HepG2 (cell line): ENCODE data around the gene NLGN3.

Experiments
- CTCF ChIP-seq: sonication (generic); formaldehyde crosslinking; IDR thresholded peaks from 2 replicates; pipeline ENCODE4 v1.5.0; 2020; ENCODE audit warnings: mild to moderate bottlenecking, missing genetic modification reagents, moderate library complexity
- HCFC1 ChIP-seq: fragments of 150-350 bp; IDR thresholded peaks from 2 replicates; pipeline ENCODE4 v1.6.1; 2014; ENCODE audit warnings: low read depth, low read length
- HMG20A ChIP-seq: IDR thresholded peaks from 2 replicates; pipeline ENCODE4 v1.6.1; 2016; ENCODE audit warnings: borderline replicate concordance
- HNF1A ChIP-seq, 2 experiments: sonication (generic) in 1 of 2; formaldehyde crosslinking in 1 of 2; IDR thresholded peaks; 2 replicates each; pipeline versions ENCODE4 v1.4.0 to v1.6.1; 2016 to 2020; ENCODE audit warnings: borderline replicate concordance in 1 of 2, low read depth in 1 of 2, mild to moderate bottlenecking in 1 of 2, missing genetic modification reagents in 1 of 2
- HNF4G ChIP-seq, 2 experiments: sonication (generic) in 1 of 2; formaldehyde crosslinking in 1 of 2; IDR thresholded peaks; 2 replicates each; pipeline versions ENCODE4 v1.4.0 to v1.6.1; 2011 to 2020; ENCODE audit warnings: borderline replicate concordance in 2 of 2, low read depth in 2 of 2, mild to moderate bottlenecking in 2 of 2, low read length in 1 of 2, missing genetic modification reagents in 1 of 2, moderate library complexity in 1 of 2
- RERE ChIP-seq: IDR thresholded peaks from 2 replicates; pipeline ENCODE4 v1.6.1; 2016; ENCODE audit warnings: low read depth, missing genetic modification reagents, missing compliant biosample characterization
- RFX1 ChIP-seq: fragments of 450-650 bp; IDR thresholded peaks from 2 replicates; pipeline ENCODE4 v1.6.1; 2017
- RFX5 ChIP-seq: IDR thresholded peaks from 2 replicates; pipeline ENCODE4 v1.6.1; 2011; ENCODE audit warnings: low read depth, low read length, improper control_type of control experiment
- RNF2 ChIP-seq: fragments of 450-650 bp; conservative IDR thresholded peaks from 2 replicates; pipeline ENCODE4 v1.6.1; 2016; ENCODE audit warnings: low read depth
- SPEN ChIP-seq: sonication (generic); formaldehyde crosslinking; IDR thresholded peaks from 2 replicates; pipeline ENCODE4 v1.5.1; 2020; ENCODE audit warnings: low read depth, mild to moderate bottlenecking, missing genetic modification reagents
- ZBTB7A ChIP-seq: sonication (generic); formaldehyde crosslinking; IDR thresholded peaks from 2 replicates; pipeline ENCODE4 v1.8.0; 2022; ENCODE audit warnings: mild to moderate bottlenecking, missing genetic modification reagents
- ZNF776 ChIP-seq: sonication (generic); formaldehyde crosslinking; IDR thresholded peaks from 2 replicates; pipeline ENCODE4 v1.4.0; 2020; ENCODE audit warnings: mild to moderate bottlenecking, missing genetic modification reagents
- TF ChIP-seq, protein P1 (sequence below): sonication (generic); formaldehyde crosslinking; IDR thresholded peaks from 2 replicates; pipeline ENCODE4 v1.8.1; 2023; ENCODE audit warnings: mild to moderate bottlenecking, missing genetic modification reagents, borderline replicate concordance

- TF ChIP-seq RFX5 (no peak), HNF4G (IDR thresholded peaks at IDR 0.05; ENCODE audit: borderline replicate concordance, low read depth, low read length) (no peak), HNF4G (CRISPR knock-in tag; IDR thresholded peaks at IDR 0.05; ENCODE audit: borderline replicate concordance, low read depth) (no peak), RNF2 (no peak), ZBTB7A (CRISPR knock-in tag) (no peak), HCFC1 (no peak), CTCF (CRISPR knock-in tag) (peak; percentile 52), HNF1A (IDR thresholded peaks at IDR 0.05; ENCODE audit: low read depth) (no peak), HNF1A (CRISPR knock-in tag; IDR thresholded peaks at IDR 0.05; ENCODE audit: borderline replicate concordance) (no peak), RFX1 (no peak), RERE (CRISPR knock-in tag) (no peak), ZNF776 (CRISPR knock-in tag) (no peak), SPEN (CRISPR knock-in tag) (no peak), HMG20A (no peak)
- TF ChIP-seq, protein P1, sequence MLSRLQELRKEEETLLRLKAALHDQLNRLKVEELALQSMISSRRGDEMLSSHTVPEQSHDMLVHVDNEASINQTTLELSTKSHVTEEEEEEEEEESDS: no peak
Measured at GRCh38 chrX:71147496-71148277, 3.0 kb downstream of the NLGN3 start.
